HG02678 (cell line): Measurements from ENCODE around the gene EXOC7.
"Not testable (repeated sequence)": the region's sequence is repeated elsewhere in the genome, so short reads cannot be mapped to it uniquely, and the experiment has no call there.

Experiments used
- ATAC-seq: cut with Tn5 transposase; IDR thresholded peaks from one replicate; pipeline ENCODE4 v1.9.1; 2021; ENCODE audit warnings: mild to moderate bottlenecking, moderate library complexity; ENCODE audit not compliant: unreplicated experiment

EXOC7 gene

GRCh38 chr17:76046064-76046463 lies 57.5 kb downstream of the EXOC7 start:
- no peak for ATAC-seq

- ATAC-seq, result not testable (repeated sequence)
Observed at GRCh38 chr17:76044475-76045007, 59.0 kb downstream of the EXOC7 start.

DNA sequence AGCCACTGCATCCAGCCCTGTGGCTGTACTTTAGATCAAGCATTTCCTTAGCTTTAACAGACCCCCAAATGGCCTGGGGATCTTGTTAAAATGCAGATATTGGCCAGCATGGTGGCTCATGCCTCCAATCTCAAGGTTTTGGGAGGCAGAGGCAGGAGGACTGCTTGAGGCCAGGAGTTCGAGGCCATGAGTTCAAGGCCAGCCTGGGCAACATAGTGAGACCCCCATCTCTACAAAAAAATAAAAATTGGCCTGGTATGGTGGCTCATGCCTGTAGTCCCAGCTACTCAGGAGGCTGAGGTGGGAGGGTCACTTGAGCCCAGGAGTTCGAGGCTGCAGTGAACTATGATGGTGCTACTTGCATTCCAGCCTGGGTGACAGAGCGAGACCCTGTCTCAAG lies 60.7 kb downstream of the EXOC7 start:
- not testable (repeated sequence) for ATAC-seq

- no peak for ATAC-seq
Observed at GRCh38 chr17:76040376-76040775, 63.2 kb downstream of the EXOC7 start.

DNA sequence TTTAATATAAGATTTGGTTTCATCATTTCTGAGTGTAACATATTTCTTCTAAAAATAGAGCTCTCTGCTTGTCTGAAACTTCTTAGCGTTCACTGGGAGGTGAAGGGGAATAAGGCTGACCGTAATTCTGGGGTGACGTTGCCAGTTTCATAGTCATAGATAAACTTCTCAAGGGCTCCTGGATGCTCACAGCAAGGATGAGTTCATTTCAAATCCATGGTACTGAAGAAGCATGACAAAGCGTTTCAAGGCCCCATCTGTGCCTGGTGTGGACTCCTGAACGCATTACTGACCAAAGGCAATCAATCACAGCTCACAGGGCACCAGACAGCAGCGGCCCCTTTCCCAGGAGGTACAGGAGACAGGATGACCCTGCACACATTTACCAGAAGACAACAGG lies 64.5 kb downstream of the EXOC7 start:
- no peak for ATAC-seq

DNA sequence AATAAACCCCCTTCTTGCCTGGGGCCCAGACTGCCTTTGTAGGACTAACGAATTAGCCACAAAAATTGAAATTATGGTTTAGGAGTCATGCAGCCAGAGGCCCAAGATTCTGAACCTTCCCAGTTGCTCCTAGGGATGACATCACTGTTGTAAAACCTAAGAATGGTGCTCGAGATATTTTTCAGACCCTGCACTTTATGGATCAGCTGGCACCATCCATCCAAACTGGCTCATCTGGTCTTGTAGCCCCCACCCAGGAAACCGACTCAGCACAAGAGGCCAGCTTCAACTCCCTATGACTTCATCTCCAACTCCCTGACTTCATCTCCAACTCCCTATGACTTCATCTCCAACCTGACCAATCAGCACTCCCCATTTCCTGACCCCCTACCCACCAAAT lies 65.5 kb downstream of the EXOC7 start:
- no peak for ATAC-seq

DNA sequence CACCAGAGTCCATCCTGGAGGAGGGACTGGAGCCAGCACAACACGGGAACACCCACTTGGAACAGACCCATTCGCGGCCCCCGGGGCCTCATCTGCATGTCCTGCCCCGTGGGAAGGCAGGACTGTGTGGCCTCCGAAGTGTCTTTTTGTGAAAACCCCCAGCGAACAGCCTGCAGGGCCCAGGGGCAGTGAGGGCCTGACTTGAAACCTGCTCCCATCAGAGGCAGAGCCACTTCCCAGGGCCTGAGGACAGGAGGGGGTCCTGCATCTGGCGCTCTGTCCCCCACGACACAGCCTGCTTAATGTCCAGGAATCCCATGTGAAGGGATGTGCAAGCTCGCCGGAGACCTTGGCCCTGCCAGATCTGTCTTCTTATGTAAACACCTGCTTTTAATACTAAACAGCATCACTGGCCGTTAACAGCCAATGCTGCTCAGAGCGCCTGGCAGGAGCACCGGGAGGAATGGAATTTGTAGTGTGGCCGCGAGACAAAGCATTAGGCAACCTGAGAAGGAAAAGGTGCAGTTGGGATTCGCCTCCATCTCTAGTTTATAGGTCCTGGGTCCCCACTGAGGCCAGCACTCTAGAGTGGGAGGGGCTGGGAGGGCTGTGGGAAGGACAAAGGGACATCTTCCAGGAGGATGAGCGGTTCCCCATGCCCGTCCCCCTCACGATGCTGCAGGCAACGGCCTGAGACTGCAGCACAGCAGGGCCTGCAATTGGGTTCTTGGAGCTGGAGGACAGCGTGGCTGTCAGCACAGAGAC lies 66.9 kb downstream of the EXOC7 start:
- ATAC-seq, result no peak

GRCh38 chr17:76034428-76035350 lies 68.9 kb downstream of the EXOC7 start:
- no peak for ATAC-seq

- ATAC-seq, result no peak
Observed at GRCh38 chr17:76033139-76033538, 70.4 kb downstream of the EXOC7 start.

GRCh38 chr17:76032780-76033108 lies 70.8 kb downstream of the EXOC7 start:
- ATAC-seq, result no peak

GRCh38 chr17:76032073-76032779 lies 71.4 kb downstream of the EXOC7 start:
- no peak for ATAC-seq
